K562 treated with DMSO at 1 percent for 24 hours (cell line): ENCODE data around the gene FCHO1. TPM values are rescaled to one million over a fixed set of nuclear protein-coding genes. Genes with fewer than 3 reads are reported as not detected.

Experiments used
- total RNA-seq: library from RNA; unstranded; fragments of 300-600 nt; gene quantifications from 2 replicates; pipeline ENCODE4 v1.2.3, GENCODE V29; 2022; ENCODE audit warnings: low read depth; ENCODE audit not compliant: insufficient read depth

The FCHO1 gene, protein sequence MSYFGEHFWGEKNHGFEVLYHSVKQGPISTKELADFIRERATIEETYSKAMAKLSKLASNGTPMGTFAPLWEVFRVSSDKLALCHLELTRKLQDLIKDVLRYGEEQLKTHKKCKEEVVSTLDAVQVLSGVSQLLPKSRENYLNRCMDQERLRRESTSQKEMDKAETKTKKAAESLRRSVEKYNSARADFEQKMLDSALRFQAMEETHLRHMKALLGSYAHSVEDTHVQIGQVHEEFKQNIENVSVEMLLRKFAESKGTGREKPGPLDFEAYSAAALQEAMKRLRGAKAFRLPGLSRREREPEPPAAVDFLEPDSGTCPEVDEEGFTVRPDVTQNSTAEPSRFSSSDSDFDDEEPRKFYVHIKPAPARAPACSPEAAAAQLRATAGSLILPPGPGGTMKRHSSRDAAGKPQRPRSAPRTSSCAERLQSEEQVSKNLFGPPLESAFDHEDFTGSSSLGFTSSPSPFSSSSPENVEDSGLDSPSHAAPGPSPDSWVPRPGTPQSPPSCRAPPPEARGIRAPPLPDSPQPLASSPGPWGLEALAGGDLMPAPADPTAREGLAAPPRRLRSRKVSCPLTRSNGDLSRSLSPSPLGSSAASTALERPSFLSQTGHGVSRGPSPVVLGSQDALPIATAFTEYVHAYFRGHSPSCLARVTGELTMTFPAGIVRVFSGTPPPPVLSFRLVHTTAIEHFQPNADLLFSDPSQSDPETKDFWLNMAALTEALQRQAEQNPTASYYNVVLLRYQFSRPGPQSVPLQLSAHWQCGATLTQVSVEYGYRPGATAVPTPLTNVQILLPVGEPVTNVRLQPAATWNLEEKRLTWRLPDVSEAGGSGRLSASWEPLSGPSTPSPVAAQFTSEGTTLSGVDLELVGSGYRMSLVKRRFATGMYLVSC
- total RNA-seq, result 37.7 and 38.8 TPM in 2 replicates

GRCh38 chr19:17751103-17751911, at the start of gene FCHO1:
Gene FCHO1 (plus strand): TSS chr19:17751477. CDS start chr19:17755165, 3,688 bp downstream.

GRCh38 chr19:17718947-17719711, 32.1 kb upstream of the FCHO1 start, which contains the start of gene MAP1S:
Gene MAP1S (plus strand): TSS chr19:17719480. CDS start chr19:17719503, 23 bp downstream.

DNA sequence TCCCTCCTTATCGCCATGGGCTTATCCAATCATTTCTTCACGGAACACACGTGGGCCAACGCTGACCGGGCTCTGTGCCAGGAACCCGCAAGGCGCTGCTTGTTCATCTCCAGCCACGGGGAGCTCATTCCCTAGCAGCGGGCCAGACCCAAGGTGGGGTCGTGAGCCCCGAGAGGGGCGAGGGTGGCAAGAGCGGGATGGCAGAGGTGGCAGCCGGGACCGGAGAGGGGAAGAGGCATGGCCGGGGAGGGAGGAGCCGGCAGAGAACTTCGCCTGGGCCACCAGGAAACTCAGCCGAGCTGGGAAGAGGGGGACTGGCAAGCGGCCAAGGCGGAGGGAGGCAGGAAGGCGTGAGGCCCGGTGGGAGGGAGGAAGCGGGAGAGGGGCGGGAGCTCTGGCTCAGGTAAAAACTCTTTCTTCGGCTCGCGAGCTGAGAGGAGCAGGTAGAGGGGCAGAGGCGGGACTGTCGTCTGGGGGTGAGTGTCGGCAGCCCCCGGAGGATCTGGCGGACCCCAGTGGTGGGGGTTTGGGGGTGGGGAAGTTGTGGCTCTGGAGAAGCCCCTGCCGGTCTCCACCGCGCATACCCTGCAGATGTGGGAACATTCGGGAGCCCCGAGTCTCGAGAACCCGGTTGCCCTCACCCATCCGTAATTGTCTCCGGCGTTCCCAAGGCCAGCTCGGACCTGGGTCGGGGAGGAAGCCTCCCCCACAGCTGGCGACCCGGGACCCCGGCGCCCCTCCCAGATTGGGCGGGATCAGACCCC, 43.6 kb downstream of the FCHO1 start, which contains the start of gene B3GNT3:
Gene B3GNT3, plus strand, starts transcription at position 408 of the 764 bp plus-strand sequence. CDS start 12,670 bp downstream, outside the sequence.

DNA sequence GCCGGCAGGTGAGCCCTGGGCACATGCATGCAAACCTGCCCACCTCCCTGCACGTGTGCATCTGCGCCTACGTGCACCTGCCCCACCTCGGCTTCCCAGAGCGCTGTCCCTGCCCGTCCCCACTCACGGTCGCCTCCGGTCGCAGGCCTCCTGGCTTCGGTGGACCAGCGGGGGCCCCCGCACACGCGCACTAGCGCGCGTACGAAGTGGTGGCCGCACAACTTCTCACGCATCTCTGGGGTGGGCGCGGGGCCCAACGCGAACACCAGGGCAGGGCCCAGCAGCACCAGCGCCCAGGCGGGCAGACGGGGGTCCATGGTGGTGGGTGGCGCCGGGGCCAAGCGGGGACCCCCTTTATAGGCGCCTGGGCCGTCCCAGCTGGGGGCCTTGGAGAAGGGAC, 69.9 kb downstream of the FCHO1 start, which contains the start of gene INSL3:
Gene INSL3, minus strand, starts transcription at position 330 of the 400 bp plus-strand sequence. Its CDS starts 13 bp downstream, at position 317.

Other genes starting within 250 kb of the FCHO1 start
- 196 and 213 TPM in 2 replicates for gene PGLS, start 239.8 kb upstream of the FCHO1 start, total RNA-seq
- gene COLGALT1, start 195.8 kb upstream of the FCHO1 start, total RNA-seq, result 97.1 and 98.2 TPM in 2 replicates
- gene UNC13A, start 63.1 kb upstream of the FCHO1 start, total RNA-seq, result 0.38 and 0.61 TPM in 2 replicates
- 119 and 127 TPM in 2 replicates for gene MAP1S, start 32.0 kb upstream of the FCHO1 start, total RNA-seq
- gene B3GNT3, start 43.7 kb downstream of the FCHO1 start, total RNA-seq, result 1.3 TPM in 2 replicates
- gene INSL3, start 70.0 kb downstream of the FCHO1 start, total RNA-seq, result not detected in 2 replicates
- gene JAK3, start 96.5 kb downstream of the FCHO1 start, total RNA-seq, result 0.14 and 0.36 TPM in 2 replicates
- gene RPL18A, start 108.4 kb downstream of the FCHO1 start, total RNA-seq, result 7,407 and 7,918 TPM in 2 replicates
- 0.32 and 0.58 TPM in 2 replicates for gene SLC5A5, start 120.5 kb downstream of the FCHO1 start, total RNA-seq
- gene CCDC124, start 181.5 kb downstream of the FCHO1 start, total RNA-seq, result 170 TPM in 2 replicates
- 11.6 and 13.7 TPM in 2 replicates for gene KCNN1, start 215.6 kb downstream of the FCHO1 start, total RNA-seq